Thoracic aorta (tissue), 2 donors: ENCODE data around the gene SAMD5. TPM values are rescaled to one million over a fixed set of nuclear protein-coding genes. Genes with fewer than 3 reads are reported as not detected.

ENCODE experiments used
- ATAC-seq: fragments of 150-250 bp; one replicate; pipeline ENCODE4 v1.8.0; 2017; ENCODE audit warnings: low read depth; ENCODE audit not compliant: insufficient number of reproducible peaks, low FRiP score
- DNase-seq: peaks from one replicate; pipeline ENCODE4 v3.0.0-alpha.2; 2020; ENCODE audit warnings: low spot score
- H3K27ac ChIP-seq, 2 donors: fragments of 200-600 bp; sonication (generic); 1 replicate in 1 of 2; 2 replicates in 1 of 2; pipeline ENCODE4 v1.5.1; 2016; ENCODE audit warnings: mild to moderate bottlenecking in 2 of 2, moderate library complexity in 2 of 2
- H3K27me3 ChIP-seq: fragments of 200-600 bp; sonication (generic); replicated peaks from 2 replicates; pipeline ENCODE4 v1.6.0; 2016; ENCODE audit warnings: mild to moderate bottlenecking; ENCODE audit not compliant: insufficient read depth
- H3K36me3 ChIP-seq: fragments of 200-600 bp; sonication (generic); one replicate; pipeline ENCODE4 v1.5.1; 2016
- H3K4me1 ChIP-seq, 2 donors: fragments of 200-600 bp; sonication (generic); 1 replicate in 1 of 2; 2 replicates in 1 of 2; pipeline versions ENCODE4 v1.5.1 to v1.6.0; 2016; ENCODE audit warnings: low read depth in 2 of 2, mild to moderate bottlenecking in 1 of 2; ENCODE audit not compliant: control insufficient read depth in 1 of 2
- H3K4me3 ChIP-seq: fragments of 200-600 bp; sonication (generic); 2 replicates; pipeline ENCODE4 v1.5.1; 2016; ENCODE audit warnings: mild to moderate bottlenecking
- H3K9me3 ChIP-seq: fragments of 200-600 bp; sonication (generic); 2 replicates; pipeline ENCODE4 v1.5.1; 2016
- total RNA-seq, 2 donors: library from RNA; depleted of rRNA; stranded (reverse); fragments of >200 nt; gene quantifications; one replicate each; pipeline versions ENCODE4 v1.1.0 to v1.2.3, GENCODE V29; 2016
- TF ChIP-seq, protein P1 (sequence below): fragments of 200-600 bp; sonication (generic); IDR thresholded peaks from one replicate; pipeline ENCODE4 v1.5.1; 2019; ENCODE audit warnings: antibody characterized with exemption

Gene SAMD5
- total RNA-seq, 2 donors from 2014 or later, result 1.6 to 4.7 TPM

- no peak for ATAC-seq
- H3K9me3 ChIP-seq, result no peaks in the 10 kb centered on the region
- peaks cover 4 to 9% of the 10 kb centered on the region in 2 donors for H3K4me1 ChIP-seq
- no peak overlapping the region for H3K4me3 ChIP-seq
- H3K27ac ChIP-seq, result no peak overlapping the region
- H3K36me3 ChIP-seq, result no peaks in the 10 kb centered on the region
- no peak for DNase-seq
- no peaks in the 10 kb centered on the region for H3K27me3 ChIP-seq
- TF ChIP-seq, protein P1, sequence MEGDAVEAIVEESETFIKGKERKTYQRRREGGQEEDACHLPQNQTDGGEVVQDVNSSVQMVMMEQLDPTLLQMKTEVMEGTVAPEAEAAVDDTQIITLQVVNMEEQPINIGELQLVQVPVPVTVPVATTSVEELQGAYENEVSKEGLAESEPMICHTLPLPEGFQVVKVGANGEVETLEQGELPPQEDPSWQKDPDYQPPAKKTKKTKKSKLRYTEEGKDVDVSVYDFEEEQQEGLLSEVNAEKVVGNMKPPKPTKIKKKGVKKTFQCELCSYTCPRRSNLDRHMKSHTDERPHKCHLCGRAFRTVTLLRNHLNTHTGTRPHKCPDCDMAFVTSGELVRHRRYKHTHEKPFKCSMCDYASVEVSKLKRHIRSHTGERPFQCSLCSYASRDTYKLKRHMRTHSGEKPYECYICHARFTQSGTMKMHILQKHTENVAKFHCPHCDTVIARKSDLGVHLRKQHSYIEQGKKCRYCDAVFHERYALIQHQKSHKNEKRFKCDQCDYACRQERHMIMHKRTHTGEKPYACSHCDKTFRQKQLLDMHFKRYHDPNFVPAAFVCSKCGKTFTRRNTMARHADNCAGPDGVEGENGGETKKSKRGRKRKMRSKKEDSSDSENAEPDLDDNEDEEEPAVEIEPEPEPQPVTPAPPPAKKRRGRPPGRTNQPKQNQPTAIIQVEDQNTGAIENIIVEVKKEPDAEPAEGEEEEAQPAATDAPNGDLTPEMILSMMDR, result no peak
Measured at GRCh38 chr6:147547369-147547902, 38.9 kb downstream of the SAMD5 start.

DNA sequence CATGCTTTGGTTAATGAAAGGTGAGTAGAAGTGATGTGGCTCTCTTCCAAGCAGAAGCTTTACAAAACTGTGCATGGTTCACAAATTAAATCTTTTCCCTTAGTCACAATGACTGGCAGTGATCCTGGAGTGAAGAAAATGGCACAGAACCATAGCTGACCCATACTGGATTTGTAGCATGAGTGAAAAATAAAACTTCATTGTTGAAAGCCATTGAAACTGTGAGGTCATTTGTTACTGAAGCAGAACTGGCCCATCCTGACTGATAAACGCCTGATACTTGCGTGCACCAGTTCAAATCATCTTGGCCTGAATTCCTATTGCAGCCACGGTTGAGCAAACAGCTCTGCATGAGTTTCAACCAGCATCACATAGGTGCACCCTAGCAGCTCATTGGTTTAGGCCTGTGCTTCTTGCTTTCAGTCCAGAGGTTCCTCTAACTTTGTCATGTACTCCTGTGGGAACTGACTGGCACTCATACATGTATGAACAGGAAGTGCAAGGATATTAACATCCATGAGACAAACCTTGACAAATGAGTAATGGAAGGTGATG is 40.5 kb downstream of the SAMD5 start:
- DNase-seq (no peak), ATAC-seq (no peak)
- no peak overlapping the region for H3K27ac ChIP-seq
- no peaks in the 10 kb centered on the region for H3K36me3 ChIP-seq
- H3K9me3 ChIP-seq, result no peaks in the 10 kb centered on the region
- H3K4me3 ChIP-seq, result no peak overlapping the region
- TF ChIP-seq, protein P1, result no peak
- H3K27me3 ChIP-seq, result no peaks in the 10 kb centered on the region
- H3K4me1 ChIP-seq, result peaks cover 4 to 9% of the 10 kb centered on the region in 2 donors

GRCh38 chr6:147549531-147549930 is 41.0 kb downstream of the SAMD5 start:
- no peak for ATAC-seq

DNA sequence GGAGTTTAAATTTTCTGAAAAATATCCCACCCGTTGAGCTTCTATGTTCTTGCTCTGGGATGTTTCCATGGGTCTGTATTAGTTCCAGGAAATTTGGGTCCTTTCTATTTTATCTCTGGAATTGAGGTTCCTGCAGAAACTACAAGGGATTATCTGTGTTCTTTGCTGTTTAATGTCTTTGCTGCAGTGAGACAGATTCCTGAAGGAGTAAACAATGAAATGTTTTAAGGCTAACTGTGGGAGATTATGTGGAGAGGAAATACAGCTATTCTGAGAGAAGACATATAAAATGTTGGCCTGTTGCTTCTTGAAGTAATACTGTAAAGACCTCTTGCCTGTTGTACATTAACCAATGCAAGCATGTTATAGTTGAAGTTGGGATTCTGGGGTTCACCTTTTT is 43.5 kb downstream of the SAMD5 start:
- no peaks in the 10 kb centered on the region for H3K9me3 ChIP-seq

More at GRCh38 chr6:147549531-147549930, 41.0 kb downstream of the SAMD5 start:
- no peaks in the 10 kb centered on the region for H3K36me3 ChIP-seq
- TF ChIP-seq, protein P1, result no peak
- H3K9me3 ChIP-seq, result no peaks in the 10 kb centered on the region
- no peaks in the 10 kb centered on the region for H3K27me3 ChIP-seq
- H3K27ac ChIP-seq, result no peak overlapping the region
- H3K4me3 ChIP-seq, result no peak overlapping the region
- DNase-seq, result no peak
- peaks cover 4 to 9% of the 10 kb centered on the region in 2 donors for H3K4me1 ChIP-seq

DNA sequence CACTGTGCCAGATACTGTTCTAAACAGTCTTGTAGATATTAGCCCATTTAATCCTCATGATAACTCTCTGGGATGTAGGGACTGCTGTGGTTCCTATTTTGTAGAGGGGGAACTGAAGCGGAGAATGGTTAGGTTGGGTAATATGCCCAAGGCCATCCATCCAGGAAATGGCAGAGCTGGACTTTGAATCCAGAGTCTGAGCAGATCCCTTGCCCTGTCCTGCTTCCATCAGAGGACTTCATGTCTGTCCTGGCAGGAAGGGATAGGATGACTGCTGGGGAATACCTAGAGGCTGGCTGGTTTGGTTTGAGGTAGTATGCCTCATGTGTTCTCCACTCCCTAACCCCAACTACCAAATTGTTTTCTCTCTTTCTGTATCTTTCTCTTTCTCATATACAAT is 44.6 kb downstream of the SAMD5 start:
- Histone ChIP-seq H3K27ac (no peak overlapping the region), H3K4me3 (no peak overlapping the region), H3K36me3 (no peaks in the 10 kb centered on the region), H3K9me3 (no peaks in the 10 kb centered on the region), H3K27me3 (no peaks in the 10 kb centered on the region), H3K4me1 (no peaks in the 10 kb centered on the region)
- no peak for ATAC-seq
- no peak for DNase-seq
- TF ChIP-seq, protein P1, result no peak

More for the DNA sequence above, 43.5 kb downstream of the SAMD5 start:
- TF ChIP-seq, protein P1, result no peak
- DNase-seq (no peak), ATAC-seq (no peak)
- H3K4me3 ChIP-seq, result no peak overlapping the region
- H3K36me3 ChIP-seq, result no peaks in the 10 kb centered on the region
- no peaks in the 10 kb centered on the region for H3K27me3 ChIP-seq
- peaks cover under 1 to 5% of the 10 kb centered on the region in 2 donors for H3K4me1 ChIP-seq
- H3K27ac ChIP-seq, result no peak overlapping the region
